Choroid plexus epithelial cell (primary cell): ENCODE measurements around the gene SPAG8.

Source experiments
- DNase-seq: peaks from one replicate; pipeline ENCODE4 v3.0.0-alpha.2; 2010; ENCODE audit warnings: low read depth
- H3K4me3 ChIP-seq: 2 replicates; pipeline ENCODE4 v1.5.1; 2011; ENCODE audit warnings: low read depth, mild to moderate bottlenecking, control low read depth, low read length, moderate library complexity
- TF ChIP-seq, protein P1 (sequence below): conservative IDR thresholded peaks from 2 replicates; pipeline ENCODE4 v1.5.1; 2011; ENCODE audit warnings: low read depth, mild to moderate bottlenecking, control low read depth, inconsistent platforms, low read length, moderate library complexity

Gene SPAG8

GRCh38 chr9:35806101-35806500, 6.0 kb downstream of the SPAG8 start:
- TF ChIP-seq, protein P1, sequence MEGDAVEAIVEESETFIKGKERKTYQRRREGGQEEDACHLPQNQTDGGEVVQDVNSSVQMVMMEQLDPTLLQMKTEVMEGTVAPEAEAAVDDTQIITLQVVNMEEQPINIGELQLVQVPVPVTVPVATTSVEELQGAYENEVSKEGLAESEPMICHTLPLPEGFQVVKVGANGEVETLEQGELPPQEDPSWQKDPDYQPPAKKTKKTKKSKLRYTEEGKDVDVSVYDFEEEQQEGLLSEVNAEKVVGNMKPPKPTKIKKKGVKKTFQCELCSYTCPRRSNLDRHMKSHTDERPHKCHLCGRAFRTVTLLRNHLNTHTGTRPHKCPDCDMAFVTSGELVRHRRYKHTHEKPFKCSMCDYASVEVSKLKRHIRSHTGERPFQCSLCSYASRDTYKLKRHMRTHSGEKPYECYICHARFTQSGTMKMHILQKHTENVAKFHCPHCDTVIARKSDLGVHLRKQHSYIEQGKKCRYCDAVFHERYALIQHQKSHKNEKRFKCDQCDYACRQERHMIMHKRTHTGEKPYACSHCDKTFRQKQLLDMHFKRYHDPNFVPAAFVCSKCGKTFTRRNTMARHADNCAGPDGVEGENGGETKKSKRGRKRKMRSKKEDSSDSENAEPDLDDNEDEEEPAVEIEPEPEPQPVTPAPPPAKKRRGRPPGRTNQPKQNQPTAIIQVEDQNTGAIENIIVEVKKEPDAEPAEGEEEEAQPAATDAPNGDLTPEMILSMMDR: no peak
- DNase-seq: no peak
- no peak overlapping the region for H3K4me3 ChIP-seq

DNA sequence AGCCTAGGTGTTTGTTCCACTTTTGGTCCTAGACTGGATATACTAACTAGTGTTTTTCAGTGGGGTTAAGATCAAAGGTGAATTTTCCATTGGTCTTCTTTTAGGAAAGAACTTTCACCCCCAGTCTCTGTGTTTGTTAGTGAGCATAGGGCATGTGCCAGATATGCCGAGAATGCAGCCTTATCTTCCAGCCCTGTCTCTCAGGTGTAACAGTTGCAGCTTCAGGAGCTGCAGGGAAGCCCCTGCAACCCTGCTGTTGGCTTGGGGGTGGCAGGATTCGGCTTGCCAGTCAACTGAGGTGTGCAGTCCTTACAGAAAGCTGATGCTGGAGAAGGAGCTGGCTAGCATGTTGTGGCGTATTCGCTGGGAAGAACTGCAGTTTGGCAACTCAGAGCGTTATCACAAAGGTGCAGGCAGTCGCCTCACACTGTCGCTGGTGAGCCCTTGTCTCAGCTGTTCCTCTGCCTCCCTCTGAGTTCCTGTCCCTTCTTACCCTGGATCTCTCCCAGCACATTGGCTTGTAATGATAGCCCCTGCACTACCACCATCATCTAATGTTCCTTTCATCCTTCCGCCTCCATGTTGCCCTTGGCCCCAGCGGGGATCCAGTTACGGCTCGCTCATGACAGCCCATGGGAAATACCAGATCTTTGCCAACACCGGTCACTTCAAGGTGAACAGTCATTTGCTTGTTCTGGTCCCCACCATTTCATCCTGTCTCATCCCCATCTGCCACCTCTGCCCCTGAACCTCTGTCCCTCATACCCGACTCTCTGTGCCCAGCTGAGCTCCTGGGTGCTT, 10.5 kb downstream of the SPAG8 start:
- no peak overlapping the region for H3K4me3 ChIP-seq
- TF ChIP-seq, protein P1: no peak
- DNase-seq: no peak

GRCh38 chr9:35800530-35800929, 11.5 kb downstream of the SPAG8 start:
- no peak overlapping the region for H3K4me3 ChIP-seq
- no peak for DNase-seq
- TF ChIP-seq, protein P1: no peak

DNA sequence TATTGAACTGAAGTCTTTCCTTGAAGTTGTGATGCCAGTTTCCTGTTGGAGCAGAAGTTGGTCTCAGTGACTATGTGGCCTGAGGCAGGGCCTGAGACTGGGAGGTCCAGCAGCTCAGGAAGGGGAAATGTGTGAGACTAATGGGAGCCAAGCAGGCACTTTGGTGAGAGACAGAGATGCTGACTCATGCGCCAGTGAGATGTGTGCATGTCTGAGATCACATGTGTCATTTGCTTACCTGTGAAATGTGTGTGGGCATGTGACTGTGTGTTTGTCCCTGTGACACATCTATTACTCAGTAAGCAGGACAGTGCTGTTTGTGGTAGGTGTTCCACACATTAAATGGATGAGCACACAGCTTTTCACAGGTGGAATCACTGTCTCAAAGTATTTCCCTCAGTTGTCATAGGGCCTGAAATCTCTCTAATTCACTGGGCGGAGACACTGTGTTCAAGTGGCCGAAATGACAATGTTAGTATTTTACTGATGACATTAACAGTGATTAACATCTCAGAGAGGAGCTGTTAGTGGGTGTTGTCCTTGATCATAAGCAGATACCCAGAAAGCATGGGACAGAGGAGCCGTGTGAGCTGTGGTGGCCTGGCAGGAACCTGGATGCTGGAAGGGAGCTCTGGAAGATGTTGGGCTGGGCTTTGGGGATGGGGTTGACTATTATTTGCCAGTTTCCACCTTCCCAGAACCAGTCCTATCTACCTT, 13.2 kb downstream of the SPAG8 start:
- TF ChIP-seq, protein P1: no peak
- DNase-seq: peak; percentile 14
- H3K4me3 ChIP-seq: no peak overlapping the region

- TF ChIP-seq, protein P1: no peak
- no peak for DNase-seq
- no peak overlapping the region for H3K4me3 ChIP-seq
Observed at GRCh38 chr9:35797311-35798109, 14.6 kb downstream of the SPAG8 start.

DNA sequence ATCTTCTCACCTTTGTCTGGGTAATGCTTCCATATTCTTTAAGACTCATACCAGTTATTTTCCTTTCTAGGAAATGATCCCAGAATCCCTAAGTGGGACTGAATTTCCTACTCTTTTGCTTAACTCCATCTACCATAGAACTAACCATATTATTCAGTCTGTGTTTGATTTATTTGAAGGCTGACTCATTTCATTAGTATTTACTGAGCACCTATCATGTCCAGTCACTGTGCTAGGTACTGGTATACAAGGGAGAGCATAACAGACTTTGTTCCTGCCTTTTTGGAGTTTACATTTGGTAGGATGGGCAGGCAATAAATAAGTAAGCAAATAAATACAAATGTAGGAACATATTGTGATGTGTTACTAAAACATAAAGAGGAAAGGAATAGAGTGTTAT, 16.4 kb downstream of the SPAG8 start:
- no peak for DNase-seq
- TF ChIP-seq, protein P1: no peak
- H3K4me3 ChIP-seq: no peak overlapping the region
